ENCODE results near the gene CD200.
"Not testable (repeated sequence)": the region's sequence is repeated elsewhere in the genome, so short reads cannot be mapped to it uniquely, and the experiment has no call there.

CD200 gene

GRCh38 chr3:112404924-112405549 is 72.1 kb downstream of the CD200 start:
- not testable (repeated sequence) for FAIRE-seq; DNase-seq (ENCODE audit: extremely low spot score, insufficient read length, low read depth)

- no peak for DNase-seq (ENCODE audit: extremely low spot score, insufficient read length, low read depth)
- no peak for FAIRE-seq
Measured at GRCh38 chr3:112405845-112406244, 72.9 kb downstream of the CD200 start.

- FAIRE-seq (peak; percentile 87), DNase-seq (ENCODE audit: extremely low spot score, insufficient read length, low read depth) (no peak)
Measured at GRCh38 chr3:112407214-112407887, 74.4 kb downstream of the CD200 start.

- no peak for FAIRE-seq
- no peak for DNase-seq (ENCODE audit: extremely low spot score, insufficient read length, low read depth)
Measured at GRCh38 chr3:112407888-112408702, 75.1 kb downstream of the CD200 start.

GRCh38 chr3:112409041-112409440 is 76.1 kb downstream of the CD200 start:
- DNase-seq (ENCODE audit: extremely low spot score, insufficient read length, low read depth) (no peak), FAIRE-seq (no peak)

- no peak for DNase-seq (ENCODE audit: extremely low spot score, insufficient read length, low read depth)
- no peak for FAIRE-seq
Measured at GRCh38 chr3:112411425-112411824, 78.5 kb downstream of the CD200 start.

Measured in GM18507 (cell line).